Left ventricle myocardium inferior (tissue), 1 donor: ENCODE data around the gene ZNF385D. TPM values are rescaled to one million over a fixed set of nuclear protein-coding genes. Genes with fewer than 3 reads are reported as not detected.

Experiments
- DNase-seq: peaks from one replicate; pipeline ENCODE4 v3.0.0-alpha.2; 2020
- H3K27ac ChIP-seq: fragments of 200-600 bp; replicated peaks from 2 replicates; pipeline ENCODE4 v1.8.0; 2021
- H3K27me3 ChIP-seq: fragments of 200-600 bp; 2 replicates; pipeline ENCODE4 v1.8.0; 2021; ENCODE audit warnings: low read depth
- H3K36me3 ChIP-seq: fragments of 200-600 bp; 2 replicates; pipeline ENCODE4 v1.8.0; 2021
- H3K4me1 ChIP-seq: fragments of 200-600 bp; 2 replicates; pipeline ENCODE4 v1.8.0; 2021
- H3K4me3 ChIP-seq: fragments of 200-600 bp; 2 replicates; pipeline ENCODE4 v1.8.0; 2021; ENCODE audit warnings: mild to moderate bottlenecking, moderate library complexity
- H3K9me3 ChIP-seq: fragments of 200-600 bp; replicated peaks from 2 replicates; pipeline ENCODE4 v1.8.0; 2021
- intact Hi-C: fragments of 100-400 bp; cut with micrococcal nuclease; formaldehyde crosslinking; loops from one replicate; pipeline ENCODE4 v1.11.0; 2022
- total RNA-seq: library from RNA; stranded (reverse); fragmentation: NEBNext Ultra II Directional; extraction: Animal tissue kit (Norgen Biotek cat#: 25700); gene quantifications from one replicate; pipeline ENCODE4 v1.2.1, GENCODE V29; 2021
- TF ChIP-seq, protein P1 (sequence below): fragments of 200-600 bp; IDR thresholded peaks from 2 replicates; pipeline ENCODE4 v1.8.0; 2021; ENCODE audit warnings: antibody characterized with exemption, mild to moderate bottlenecking, borderline replicate concordance
- donor health status: DM: no; HTN: yes; CAD: no; lungs with severe emphysema.

ZNF385D gene
- total RNA-seq, 1 donor from 2014 or later, result 2.3 TPM

DNA sequence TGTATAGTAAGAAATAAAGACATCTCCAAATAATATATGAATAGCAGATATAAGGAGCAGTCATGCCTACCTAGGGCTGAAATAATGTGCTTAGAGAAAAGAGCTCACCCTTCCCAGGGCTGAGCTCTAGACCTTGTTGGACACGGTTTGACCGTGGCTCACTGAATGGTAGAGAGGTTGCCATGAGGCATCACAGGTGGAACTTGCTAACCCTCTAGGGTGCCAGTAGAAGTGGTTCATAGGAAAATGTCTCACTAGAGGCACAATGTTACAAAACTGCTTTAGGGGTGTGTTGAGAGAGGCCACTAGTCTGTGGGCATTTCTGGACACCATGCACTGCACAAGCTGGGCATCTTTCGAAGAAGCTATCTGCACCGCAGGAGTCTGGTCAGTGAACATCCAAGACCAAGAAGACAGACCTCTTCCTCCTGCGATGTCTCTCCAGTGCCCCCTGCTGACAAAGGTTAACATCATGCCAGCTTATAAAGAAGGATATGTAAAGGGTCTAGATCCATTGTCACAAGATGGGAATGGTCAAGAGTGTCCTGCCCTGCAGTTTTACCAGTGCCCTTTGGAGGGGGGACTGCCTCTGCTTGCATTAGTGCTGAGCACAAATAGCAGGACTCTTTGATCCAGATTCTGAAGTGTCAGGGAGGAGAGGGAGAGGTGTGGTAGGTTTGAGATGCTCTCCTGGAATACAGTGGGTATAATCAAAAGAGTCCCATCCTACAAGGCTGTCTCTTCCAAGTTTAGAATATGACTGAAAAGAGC lies 266.8 kb downstream of the ZNF385D start:
- Histone ChIP-seq H3K9me3 (no peaks in the 10 kb centered on the region), H3K4me1 (no peaks in the 10 kb centered on the region), H3K4me3 (no peak overlapping the region), H3K36me3 (no peaks in the 10 kb centered on the region), H3K27ac (no peak overlapping the region), H3K27me3 (no peaks in the 10 kb centered on the region)
- intact Hi-C loops, result no loop called here
- TF ChIP-seq, protein P1, sequence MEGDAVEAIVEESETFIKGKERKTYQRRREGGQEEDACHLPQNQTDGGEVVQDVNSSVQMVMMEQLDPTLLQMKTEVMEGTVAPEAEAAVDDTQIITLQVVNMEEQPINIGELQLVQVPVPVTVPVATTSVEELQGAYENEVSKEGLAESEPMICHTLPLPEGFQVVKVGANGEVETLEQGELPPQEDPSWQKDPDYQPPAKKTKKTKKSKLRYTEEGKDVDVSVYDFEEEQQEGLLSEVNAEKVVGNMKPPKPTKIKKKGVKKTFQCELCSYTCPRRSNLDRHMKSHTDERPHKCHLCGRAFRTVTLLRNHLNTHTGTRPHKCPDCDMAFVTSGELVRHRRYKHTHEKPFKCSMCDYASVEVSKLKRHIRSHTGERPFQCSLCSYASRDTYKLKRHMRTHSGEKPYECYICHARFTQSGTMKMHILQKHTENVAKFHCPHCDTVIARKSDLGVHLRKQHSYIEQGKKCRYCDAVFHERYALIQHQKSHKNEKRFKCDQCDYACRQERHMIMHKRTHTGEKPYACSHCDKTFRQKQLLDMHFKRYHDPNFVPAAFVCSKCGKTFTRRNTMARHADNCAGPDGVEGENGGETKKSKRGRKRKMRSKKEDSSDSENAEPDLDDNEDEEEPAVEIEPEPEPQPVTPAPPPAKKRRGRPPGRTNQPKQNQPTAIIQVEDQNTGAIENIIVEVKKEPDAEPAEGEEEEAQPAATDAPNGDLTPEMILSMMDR, result peak; percentile 68
- DNase-seq, result peak; percentile 18

DNA sequence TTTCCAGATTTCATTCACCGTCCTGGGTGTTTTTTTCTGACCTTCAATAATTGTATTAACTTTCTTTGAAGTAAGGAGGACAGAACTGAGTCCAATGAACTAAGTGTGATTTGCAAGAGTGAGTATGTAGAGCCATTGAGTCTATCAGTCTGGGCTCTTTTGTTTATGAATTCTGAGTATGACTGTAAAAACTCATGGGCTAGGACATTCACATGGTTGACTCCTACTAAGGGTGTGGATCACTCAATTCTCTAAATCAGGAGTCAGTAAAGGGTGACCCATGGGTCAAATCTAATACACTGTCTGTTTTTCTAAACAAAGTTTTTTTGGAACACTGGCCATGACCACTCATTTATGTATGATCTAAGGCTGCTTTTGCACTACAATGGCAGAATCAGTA lies 269.0 kb downstream of the ZNF385D start:
- Histone ChIP-seq H3K36me3 (no peaks in the 10 kb centered on the region), H3K27me3 (no peaks in the 10 kb centered on the region), H3K9me3 (no peaks in the 10 kb centered on the region), H3K27ac (no peak overlapping the region), H3K4me1 (peaks cover 10% of the 10 kb centered on the region), H3K4me3 (no peak overlapping the region)
- intact Hi-C loops, result no loop called here
- TF ChIP-seq, protein P1, result no peak
- no peak for DNase-seq

DNA sequence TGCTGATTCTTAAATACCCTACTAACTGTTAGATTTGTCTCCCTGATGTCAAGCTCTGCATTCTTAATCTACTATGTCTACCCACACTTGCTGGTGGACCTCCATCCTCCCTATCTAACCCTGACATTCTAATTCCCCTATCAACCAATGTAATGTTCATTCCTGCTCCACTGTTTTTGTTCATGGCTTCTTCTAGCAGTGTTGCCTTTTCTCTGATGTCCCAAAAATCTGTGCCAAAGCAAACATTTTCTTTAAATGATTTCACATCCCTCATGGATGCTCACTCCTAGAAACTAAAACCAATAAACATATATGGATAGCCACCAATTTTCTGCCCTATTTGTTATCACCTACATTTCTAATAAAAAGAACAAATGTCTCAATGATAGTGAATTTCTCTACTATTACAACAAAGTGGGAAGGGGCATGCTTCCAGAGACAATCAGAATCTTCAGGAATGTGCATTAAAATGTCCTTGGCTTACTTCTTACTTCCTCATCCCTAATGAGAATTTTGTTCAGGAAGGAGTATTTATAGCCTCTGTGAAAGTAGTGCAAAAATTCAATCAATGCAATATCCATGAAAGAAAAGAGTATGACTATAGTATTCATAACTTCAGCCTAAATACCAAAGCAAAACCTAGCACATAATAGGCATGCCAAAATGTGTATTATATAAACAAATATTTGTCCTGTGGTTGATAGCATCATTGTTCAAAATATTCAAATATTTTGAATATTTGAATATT lies 273.3 kb downstream of the ZNF385D start:
- no peaks in the 10 kb centered on the region for H3K27me3 ChIP-seq
- peak overlapping the region; percentile 10 for H3K27ac ChIP-seq
- H3K9me3 ChIP-seq, result no peaks in the 10 kb centered on the region
- intact Hi-C loops, result no loop called here
- no peak for DNase-seq
- H3K4me1 ChIP-seq, result peaks cover 10% of the 10 kb centered on the region
- no peak overlapping the region for H3K4me3 ChIP-seq
- TF ChIP-seq, protein P1, result no peak
- H3K36me3 ChIP-seq, result no peaks in the 10 kb centered on the region

DNA sequence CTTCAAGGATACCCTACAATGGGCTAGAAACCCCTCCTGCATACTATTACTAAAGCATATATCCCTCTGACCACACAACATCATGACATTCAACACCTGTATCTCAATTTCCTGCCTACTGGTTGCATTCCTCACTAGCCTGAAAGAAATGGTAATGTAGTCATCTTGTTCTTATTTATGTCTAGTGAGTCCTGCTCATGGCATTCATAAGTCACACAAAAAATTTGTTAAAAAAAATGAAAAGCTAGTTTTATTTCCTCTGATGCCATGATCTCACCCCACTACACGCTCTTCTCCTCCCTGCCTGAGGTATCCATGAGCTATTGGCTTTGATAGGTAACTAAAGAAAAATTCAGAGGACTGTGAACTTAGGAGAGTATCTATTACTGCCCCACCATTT lies 284.5 kb downstream of the ZNF385D start:
- Histone ChIP-seq H3K9me3 (no peaks in the 10 kb centered on the region), H3K27ac (no peak overlapping the region), H3K27me3 (no peaks in the 10 kb centered on the region), H3K4me3 (no peak overlapping the region), H3K36me3 (no peaks in the 10 kb centered on the region), H3K4me1 (no peaks in the 10 kb centered on the region)
- intact Hi-C loops, result no loop called here
- TF ChIP-seq, protein P1, result no peak
- no peak for DNase-seq

DNA sequence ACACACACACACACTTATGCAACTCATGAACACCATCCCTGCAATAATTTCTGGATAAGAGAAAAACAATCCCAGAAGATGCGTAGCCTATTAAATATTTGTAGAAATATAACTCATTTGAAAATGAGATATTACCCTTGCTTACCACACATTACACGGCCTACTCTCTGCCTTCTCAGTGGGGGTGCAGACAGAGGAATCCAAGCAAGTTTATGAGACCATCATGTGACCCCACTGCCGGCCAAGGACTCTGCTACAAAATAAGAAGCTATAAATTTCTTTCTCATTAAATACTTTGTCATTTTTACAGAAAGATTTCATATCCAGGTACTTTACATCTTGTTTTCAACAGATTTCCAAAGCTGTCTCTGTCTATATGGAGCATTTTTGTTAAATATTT lies 286.3 kb downstream of the ZNF385D start:
- Histone ChIP-seq H3K9me3 (no peaks in the 10 kb centered on the region), H3K36me3 (no peaks in the 10 kb centered on the region), H3K27me3 (no peaks in the 10 kb centered on the region), H3K27ac (no peak overlapping the region), H3K4me3 (no peak overlapping the region), H3K4me1 (no peaks in the 10 kb centered on the region)
- TF ChIP-seq, protein P1, result no peak
- DNase-seq, result no peak
- intact Hi-C loops, result no loop called here
